ENCODE measurements around the gene CCDC185. TPM values are rescaled to one million over a fixed set of nuclear protein-coding genes. Genes with fewer than 3 reads are reported as not detected.

Gene CCDC185
- total RNA-seq, 4 donors from 2014 or later: not detected

- no peak for TF ChIP-seq CTCF (IDR thresholded peaks at IDR 0.05; ENCODE audit: low read depth)
These were observed 37.0 kb downstream of the CCDC185 start for GRCh38 chr1:223430236-223430635.

- TF ChIP-seq CTCF (IDR thresholded peaks at IDR 0.05; ENCODE audit: low read depth): no peak
These were observed 43.9 kb downstream of the CCDC185 start for GRCh38 chr1:223437151-223437550.

- TF ChIP-seq CTCF (IDR thresholded peaks at IDR 0.05; ENCODE audit: low read depth): no peak
These were observed 50.2 kb downstream of the CCDC185 start for GRCh38 chr1:223443397-223443796.

GRCh38 chr1:223444411-223444810, 51.2 kb downstream of the CCDC185 start:
- TF ChIP-seq CTCF (IDR thresholded peaks at IDR 0.05; ENCODE audit: low read depth): no peak

Small RNA genes lying within 50 kb of the gene (small RNA-seq; reads per million reads assigned to genes)
- not detected for gene RNU4-57P

Other genes starting within 250 kb of the CCDC185 start
- under 1 TPM in 1 of 4 donors, not detected in 3; 0.33 TPM for gene SUSD4, start 29.2 kb upstream of the CCDC185 start, total RNA-seq

Data from subcutaneous adipose tissue (tissue), 4 donors.